ENCODE data around the gene RIT2. TPM values are rescaled to one million over a fixed set of nuclear protein-coding genes. Genes with fewer than 3 reads are reported as not detected.

RIT2 gene
- total RNA-seq, 1 donor from 2014 or later = not detected

- no peak for DNase-seq (ENCODE audit: low read depth)
- H3K4me3 ChIP-seq (ENCODE audit: low read depth, low read length) = no peak overlapping the region
- TF ChIP-seq, protein P1, sequence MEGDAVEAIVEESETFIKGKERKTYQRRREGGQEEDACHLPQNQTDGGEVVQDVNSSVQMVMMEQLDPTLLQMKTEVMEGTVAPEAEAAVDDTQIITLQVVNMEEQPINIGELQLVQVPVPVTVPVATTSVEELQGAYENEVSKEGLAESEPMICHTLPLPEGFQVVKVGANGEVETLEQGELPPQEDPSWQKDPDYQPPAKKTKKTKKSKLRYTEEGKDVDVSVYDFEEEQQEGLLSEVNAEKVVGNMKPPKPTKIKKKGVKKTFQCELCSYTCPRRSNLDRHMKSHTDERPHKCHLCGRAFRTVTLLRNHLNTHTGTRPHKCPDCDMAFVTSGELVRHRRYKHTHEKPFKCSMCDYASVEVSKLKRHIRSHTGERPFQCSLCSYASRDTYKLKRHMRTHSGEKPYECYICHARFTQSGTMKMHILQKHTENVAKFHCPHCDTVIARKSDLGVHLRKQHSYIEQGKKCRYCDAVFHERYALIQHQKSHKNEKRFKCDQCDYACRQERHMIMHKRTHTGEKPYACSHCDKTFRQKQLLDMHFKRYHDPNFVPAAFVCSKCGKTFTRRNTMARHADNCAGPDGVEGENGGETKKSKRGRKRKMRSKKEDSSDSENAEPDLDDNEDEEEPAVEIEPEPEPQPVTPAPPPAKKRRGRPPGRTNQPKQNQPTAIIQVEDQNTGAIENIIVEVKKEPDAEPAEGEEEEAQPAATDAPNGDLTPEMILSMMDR (conservative IDR thresholded peaks at IDR 0.05; ENCODE audit: low read depth, low read length) = no peak
Measured at GRCh38 chr18:42712065-42712464, 403.4 kb downstream of the RIT2 start.

- DNase-seq (ENCODE audit: low read depth) = no peak
- TF ChIP-seq, protein P1 (conservative IDR thresholded peaks at IDR 0.05; ENCODE audit: low read depth, low read length) = no peak
- H3K4me3 ChIP-seq (ENCODE audit: low read depth, low read length) = no peak overlapping the region
Measured at GRCh38 chr18:42707080-42707479, 408.4 kb downstream of the RIT2 start.

GRCh38 chr18:42706618-42707017 is 408.9 kb downstream of the RIT2 start:
- DNase-seq (ENCODE audit: low read depth) = no peak
- H3K4me3 ChIP-seq (ENCODE audit: low read depth, low read length) = no peak overlapping the region
- TF ChIP-seq, protein P1 (conservative IDR thresholded peaks at IDR 0.05; ENCODE audit: low read depth, low read length) = no peak

DNA sequence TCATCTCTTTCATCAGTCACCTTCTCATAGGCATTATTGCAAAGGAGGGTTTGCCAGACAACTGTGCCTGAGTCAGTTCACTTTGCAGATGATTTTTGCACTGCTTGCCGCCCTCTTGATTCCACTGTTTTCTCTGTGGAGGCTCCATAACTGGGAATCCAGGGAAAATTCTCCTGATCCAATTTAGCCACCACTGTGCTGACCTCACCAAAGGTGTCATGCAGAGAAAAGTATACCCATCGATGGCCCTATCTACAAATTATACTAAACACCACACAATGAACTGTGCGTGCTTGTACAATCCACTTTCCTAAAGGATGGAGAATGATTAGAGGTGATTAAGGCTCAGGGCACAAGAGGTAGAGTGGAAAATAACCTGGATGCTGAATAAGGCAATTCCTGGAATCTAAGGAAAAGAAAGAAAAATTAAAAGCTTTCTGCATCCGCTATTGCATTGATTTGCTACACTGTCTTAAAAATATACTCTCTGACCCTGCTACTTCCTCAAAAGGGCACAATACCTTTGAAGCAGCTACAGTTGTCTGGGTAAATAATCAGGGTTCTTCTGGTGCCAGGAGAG is 409.4 kb downstream of the RIT2 start:
- no peak overlapping the region for H3K4me3 ChIP-seq (ENCODE audit: low read depth, low read length)
- DNase-seq (ENCODE audit: low read depth) = no peak
- TF ChIP-seq, protein P1 (conservative IDR thresholded peaks at IDR 0.05; ENCODE audit: low read depth, low read length) = no peak

Other genes starting within 250 kb of the RIT2 start
- not detected in 2 replicates for gene SYT4, start 161.8 kb upstream of the RIT2 start, total RNA-seq

Data from epithelial cell of proximal tubule (primary cell).